SJSA1 (cell line): ENCODE measurements around the gene TMEM236. TPM values are rescaled to one million over a fixed set of nuclear protein-coding genes. Genes with fewer than 3 reads are reported as not detected.

Experiments
- DNase-seq, 2 experiments: peaks; one replicate each; pipeline ENCODE4 v3.0.0-alpha.2; 2015 to 2020; ENCODE audit warnings: low spot score in 2 of 2, low read depth in 1 of 2
- H3K27ac ChIP-seq: fragments of 250-450 bp; sonication (Bioruptor Pico); 2 replicates; pipeline ENCODE4 v1.5.1; 2020; ENCODE audit warnings: mild to moderate bottlenecking, moderate library complexity
- H3K27me3 ChIP-seq: fragments of 250-450 bp; sonication (Bioruptor Pico); replicated peaks from 2 replicates; pipeline ENCODE4 v1.5.1; 2020; ENCODE audit warnings: mild to moderate bottlenecking, moderate library complexity
- H3K36me3 ChIP-seq: fragments of 250-450 bp; sonication (Bioruptor Pico); 2 replicates; pipeline ENCODE4 v1.5.1; 2020; ENCODE audit warnings: mild to moderate bottlenecking
- H3K4me1 ChIP-seq: fragments of 250-450 bp; sonication (Bioruptor Pico); replicated peaks from 2 replicates; pipeline ENCODE4 v1.6.1; 2021; ENCODE audit warnings: mild to moderate bottlenecking
- H3K4me3 ChIP-seq: fragments of 250-450 bp; sonication (Bioruptor Pico); 2 replicates; pipeline ENCODE4 v1.5.1; 2020; ENCODE audit warnings: mild to moderate bottlenecking
- H3K9me3 ChIP-seq: fragments of 250-450 bp; sonication (Bioruptor Pico); replicated peaks from 2 replicates; pipeline ENCODE4 v1.5.1; 2020; ENCODE audit warnings: mild to moderate bottlenecking
- total RNA-seq: library from RNA; depleted of rRNA; stranded (reverse); fragments of >200 nt; shearing (Covaris generic); gene quantifications from 2 replicates; pipeline ENCODE4 v1.2.3, GENCODE V29; 2014

Gene TMEM236
- total RNA-seq, 1 experiment from 2014 or later: 0.08 TPM

DNA sequence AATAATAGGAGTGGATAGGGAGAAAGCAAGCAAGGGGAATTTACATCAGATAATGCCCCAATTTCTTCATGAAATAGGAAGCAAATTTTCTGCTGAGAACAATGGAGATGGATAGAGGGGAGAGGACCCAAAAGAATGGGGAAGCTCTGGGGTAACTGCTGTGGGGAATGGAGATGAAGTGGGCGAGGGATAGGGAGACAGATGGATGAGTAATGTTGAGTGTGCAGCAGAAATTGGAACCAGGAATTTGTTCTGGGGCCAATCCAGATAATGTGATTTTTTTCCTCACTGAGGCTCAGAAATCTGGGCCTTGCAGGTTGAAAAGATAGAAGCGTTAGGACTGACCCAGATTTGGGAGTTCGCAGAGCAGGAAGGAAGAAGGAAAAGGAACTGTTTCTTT, 32.7 kb downstream of the TMEM236 start:
- Histone ChIP-seq H3K27me3 (no peaks in the 10 kb centered on the region), H3K4me1 (peaks cover 57% of the 10 kb centered on the region), H3K36me3 (no peaks in the 10 kb centered on the region), H3K27ac (peak overlapping the region; percentile 50), H3K4me3 (no peak overlapping the region), H3K9me3 (no peaks in the 10 kb centered on the region)
- peak in 1 of 2 experiments; percentile 28 for DNase-seq

DNA sequence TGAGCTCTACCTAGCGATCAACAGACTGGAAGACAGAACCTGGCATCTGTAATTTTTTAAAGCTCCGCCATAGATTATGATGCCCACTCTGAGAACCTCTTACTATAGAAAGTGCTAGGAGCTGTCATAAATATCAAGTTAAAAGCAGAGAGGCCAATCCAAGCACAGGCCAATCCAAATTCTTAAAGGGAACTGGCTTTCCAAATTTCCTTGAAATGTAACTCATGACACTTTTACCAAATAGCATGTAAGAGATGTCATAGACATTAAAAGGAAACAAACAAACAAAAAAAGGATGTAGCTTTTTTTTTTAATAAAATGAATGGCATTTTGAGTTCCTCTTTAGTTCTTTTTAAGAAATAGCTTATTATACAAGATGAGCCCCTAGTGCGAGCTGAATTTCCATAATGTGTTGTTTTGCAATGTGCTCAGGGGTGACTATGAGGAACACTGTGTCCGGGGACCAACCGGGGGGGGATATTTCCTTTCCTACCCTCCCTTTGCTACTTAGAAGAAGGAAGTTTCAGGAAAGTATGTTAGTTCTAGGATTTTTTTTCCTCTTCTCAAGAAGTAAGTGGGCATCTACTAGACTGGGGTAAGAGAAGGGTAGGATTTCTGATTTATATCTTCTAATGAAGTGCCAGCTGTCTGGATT, 33.4 kb downstream of the TMEM236 start:
- Histone ChIP-seq H3K36me3 (no peaks in the 10 kb centered on the region), H3K27ac (peak overlapping the region; percentile 50), H3K4me3 (no peak overlapping the region), H3K4me1 (peaks cover 57% of the 10 kb centered on the region), H3K9me3 (no peaks in the 10 kb centered on the region), H3K27me3 (no peaks in the 10 kb centered on the region)
- no peak for DNase-seq

DNA sequence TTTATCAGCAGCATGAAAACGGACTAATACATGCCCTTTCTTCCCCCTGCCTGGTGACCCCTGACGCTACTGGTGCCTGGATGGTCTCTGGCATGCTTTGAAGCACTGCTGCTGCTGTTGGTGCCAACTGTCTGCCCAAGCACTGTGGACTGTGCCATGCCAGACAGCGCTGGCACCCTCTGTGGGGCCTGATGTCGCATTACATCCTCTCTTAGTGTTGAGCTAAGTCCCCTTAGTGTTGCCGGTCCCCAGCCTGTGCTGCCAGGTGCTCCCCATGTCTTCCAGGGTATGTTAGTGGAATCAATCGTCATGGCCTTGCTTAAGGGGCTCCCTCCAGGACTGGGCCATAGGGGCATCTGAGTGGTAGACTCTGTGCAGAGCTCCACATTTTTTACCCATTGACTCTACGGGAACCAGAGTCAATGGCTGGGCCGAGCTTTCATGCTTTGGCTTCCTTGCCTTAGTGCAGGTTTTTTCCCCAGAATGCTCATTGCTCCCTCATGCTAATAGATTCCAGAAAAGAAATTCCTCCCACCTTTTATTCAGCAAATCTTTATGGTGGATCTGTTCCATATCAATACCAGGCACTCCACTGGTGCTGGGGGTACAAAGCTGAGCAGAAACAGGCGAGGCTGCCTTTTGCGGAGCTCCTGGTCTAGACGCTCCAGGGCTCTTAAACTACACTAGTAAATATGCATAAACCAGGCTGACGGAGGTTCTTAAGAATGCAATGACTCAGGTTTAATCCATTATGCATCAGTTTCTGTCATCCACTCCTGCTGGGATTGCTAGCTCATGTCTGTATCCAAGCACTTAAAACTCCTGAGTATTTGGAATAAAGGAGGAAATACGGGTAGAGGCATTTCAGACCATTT, 35.3 kb downstream of the TMEM236 start:
- DNase-seq: peak; percentile 75 to 83
- no peak overlapping the region for H3K4me3 ChIP-seq
- H3K27ac ChIP-seq: peak overlapping the region; percentile 73
- no peaks in the 10 kb centered on the region for H3K9me3 ChIP-seq
- no peaks in the 10 kb centered on the region for H3K27me3 ChIP-seq
- no peaks in the 10 kb centered on the region for H3K36me3 ChIP-seq
- H3K4me1 ChIP-seq: peaks cover 58% of the 10 kb centered on the region

DNA sequence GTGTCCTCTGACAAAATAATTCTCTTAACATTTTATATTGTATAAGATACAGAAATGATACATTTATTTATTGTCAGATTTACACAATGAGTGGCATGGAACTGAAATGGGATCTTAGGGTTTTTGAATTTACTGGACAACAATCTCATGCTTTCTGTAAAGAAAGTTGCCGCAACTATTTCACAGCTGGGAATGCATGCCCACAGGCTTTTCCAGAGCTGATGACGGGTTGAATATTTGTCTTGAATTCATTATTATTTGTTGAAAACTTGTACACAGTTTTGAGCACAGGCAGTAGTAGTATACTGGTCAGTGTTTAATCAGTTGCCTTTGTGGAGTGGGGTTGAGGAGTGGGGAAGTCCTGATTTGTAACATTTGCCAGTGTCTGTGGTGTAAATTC, 36.6 kb downstream of the TMEM236 start:
- 0 out of 2 replicates have a peak overlapping the region, but pooled peaks have one; percentile 2 for H3K27ac ChIP-seq
- no peaks in the 10 kb centered on the region for H3K9me3 ChIP-seq
- H3K36me3 ChIP-seq: no peaks in the 10 kb centered on the region
- H3K4me1 ChIP-seq: peaks cover 54% of the 10 kb centered on the region
- no peaks in the 10 kb centered on the region for H3K27me3 ChIP-seq
- H3K4me3 ChIP-seq: no peak overlapping the region
- DNase-seq: no peak

DNA sequence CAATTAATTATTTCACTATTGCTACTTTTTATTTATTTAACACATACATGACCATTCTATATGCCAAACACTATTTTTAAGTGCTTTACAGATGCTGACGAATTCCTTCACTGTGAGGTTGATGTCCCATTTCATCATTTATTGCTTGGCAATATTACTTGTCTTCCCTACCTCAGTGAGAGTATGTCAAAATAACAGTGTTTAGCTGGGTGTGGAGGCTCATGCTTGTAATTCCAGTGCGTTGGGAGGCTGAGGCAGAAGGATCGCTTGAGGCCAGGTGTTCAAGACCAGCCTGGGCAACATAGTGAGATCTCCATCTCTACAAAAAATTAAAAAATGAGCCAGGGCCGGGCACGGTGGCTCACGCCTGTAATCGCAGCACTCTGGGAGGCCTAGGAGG, 37.4 kb downstream of the TMEM236 start:
- no peaks in the 10 kb centered on the region for H3K9me3 ChIP-seq
- no peak overlapping the region for H3K4me3 ChIP-seq
- H3K27ac ChIP-seq: no peak overlapping the region
- H3K36me3 ChIP-seq: no peaks in the 10 kb centered on the region
- DNase-seq: no peak
- H3K4me1 ChIP-seq: peaks cover 47% of the 10 kb centered on the region
- no peaks in the 10 kb centered on the region for H3K27me3 ChIP-seq

DNA sequence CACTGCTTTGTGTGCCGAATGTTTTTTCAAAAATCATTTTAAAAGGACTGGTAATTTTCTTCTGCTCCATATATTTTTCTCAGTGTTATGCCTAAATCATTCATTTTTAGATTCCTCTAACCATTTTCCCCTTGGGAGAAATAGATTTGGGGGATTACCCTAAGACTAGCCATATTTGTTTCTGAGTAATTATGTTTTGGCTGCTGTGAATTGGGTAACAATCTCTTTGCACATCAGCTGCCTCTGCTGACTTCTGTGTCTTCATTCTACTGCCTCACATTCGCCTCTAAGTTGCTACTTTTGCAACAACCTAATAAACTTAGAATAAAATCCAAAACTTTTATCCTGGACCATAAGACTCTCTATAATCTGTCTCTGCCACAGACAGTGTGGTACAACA, 38.6 kb downstream of the TMEM236 start:
- Histone ChIP-seq H3K4me3 (no peak overlapping the region), H3K9me3 (no peaks in the 10 kb centered on the region), H3K27me3 (no peaks in the 10 kb centered on the region), H3K36me3 (no peaks in the 10 kb centered on the region), H3K27ac (no peak overlapping the region), H3K4me1 (peaks cover 34% of the 10 kb centered on the region)
- no peak for DNase-seq

DNA sequence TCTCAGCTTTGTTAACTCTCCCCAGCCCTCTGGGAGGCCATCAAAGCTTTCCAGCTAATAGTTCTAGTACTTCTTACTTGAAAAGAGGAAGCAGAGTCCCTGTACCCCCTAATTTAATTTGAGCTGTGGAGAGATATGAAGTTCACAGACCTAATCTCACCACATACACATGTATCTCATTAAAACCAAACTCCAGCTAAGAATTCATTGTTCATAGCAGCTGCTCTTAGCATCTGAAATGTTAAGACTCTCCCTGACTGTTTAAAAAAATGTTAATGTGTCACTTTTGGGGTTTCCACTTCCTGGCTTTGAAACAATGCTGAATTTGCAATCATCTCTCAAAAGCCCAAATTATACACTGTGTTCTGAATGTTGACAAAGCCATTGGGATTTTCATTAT, 41.0 kb downstream of the TMEM236 start:
- Histone ChIP-seq H3K9me3 (no peaks in the 10 kb centered on the region), H3K36me3 (no peaks in the 10 kb centered on the region), H3K4me1 (peaks cover 16% of the 10 kb centered on the region), H3K27me3 (no peaks in the 10 kb centered on the region), H3K27ac (no peak overlapping the region), H3K4me3 (no peak overlapping the region)
- no peak for DNase-seq

DNA sequence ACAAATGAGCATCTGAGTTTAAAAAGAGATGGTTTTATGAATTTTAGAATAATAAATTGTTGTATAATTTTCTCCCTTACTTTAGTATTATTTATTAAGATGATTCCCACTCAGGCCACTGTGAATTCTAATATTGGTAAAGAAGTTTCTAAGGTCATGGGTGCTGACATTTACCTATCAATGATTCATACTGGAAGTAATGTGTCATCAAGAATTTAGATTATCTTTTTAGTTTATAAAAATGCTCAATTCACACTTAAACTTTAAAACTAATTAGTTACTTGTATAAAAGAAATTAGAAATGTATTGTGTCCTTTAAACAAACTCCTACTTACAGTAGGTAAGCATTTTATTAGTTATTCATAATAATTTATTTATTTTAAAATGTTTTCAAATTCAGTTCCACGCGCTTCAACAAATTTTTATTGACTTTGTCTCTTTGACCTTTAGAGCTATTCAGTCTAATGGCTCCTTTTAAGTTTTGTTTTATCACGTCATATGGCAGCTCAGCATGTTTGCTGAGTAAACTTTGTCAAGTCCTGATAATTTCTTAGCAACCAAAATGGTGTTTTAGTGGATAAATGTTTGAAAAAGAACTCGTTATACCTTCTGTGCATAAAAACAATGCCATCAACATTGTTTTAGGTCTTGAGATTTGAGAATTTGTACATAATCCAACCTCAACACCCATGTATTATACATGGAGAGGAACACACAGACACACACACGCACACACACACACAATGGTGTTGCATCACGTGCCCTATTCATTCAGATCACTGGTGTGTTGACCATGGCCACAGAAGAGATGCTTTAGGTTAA, 42.0 kb downstream of the TMEM236 start:
- DNase-seq: no peak

DNA sequence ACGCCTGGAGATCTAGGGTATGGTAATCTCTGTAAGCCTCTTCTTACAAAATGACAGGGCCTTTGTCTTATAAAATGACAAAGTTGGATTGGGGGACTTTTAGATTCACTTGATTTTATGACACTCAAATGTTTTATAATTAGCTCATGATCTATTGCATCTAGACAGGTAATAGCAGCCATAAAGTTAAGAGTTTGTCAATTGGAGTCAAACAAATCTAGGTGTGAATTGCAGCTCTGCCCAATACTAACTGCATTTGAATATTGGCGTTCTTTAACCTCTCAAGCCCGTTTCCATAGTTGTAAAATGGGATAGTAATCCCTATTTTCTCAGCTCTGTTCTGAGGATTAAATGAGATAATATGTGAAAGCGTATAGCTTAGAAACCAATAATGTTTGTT, 43.1 kb downstream of the TMEM236 start:
- no peaks in the 10 kb centered on the region for H3K27me3 ChIP-seq
- H3K36me3 ChIP-seq: no peaks in the 10 kb centered on the region
- H3K9me3 ChIP-seq: no peaks in the 10 kb centered on the region
- DNase-seq: no peak
- H3K4me1 ChIP-seq: peaks cover 12% of the 10 kb centered on the region
- no peak overlapping the region for H3K27ac ChIP-seq
- H3K4me3 ChIP-seq: no peak overlapping the region

More for the DNA sequence above, 42.0 kb downstream of the TMEM236 start:
- Histone ChIP-seq H3K36me3 (no peaks in the 10 kb centered on the region), H3K9me3 (no peaks in the 10 kb centered on the region), H3K4me3 (no peak overlapping the region), H3K27ac (no peak overlapping the region), H3K4me1 (peaks cover 12% of the 10 kb centered on the region), H3K27me3 (no peaks in the 10 kb centered on the region)

DNA sequence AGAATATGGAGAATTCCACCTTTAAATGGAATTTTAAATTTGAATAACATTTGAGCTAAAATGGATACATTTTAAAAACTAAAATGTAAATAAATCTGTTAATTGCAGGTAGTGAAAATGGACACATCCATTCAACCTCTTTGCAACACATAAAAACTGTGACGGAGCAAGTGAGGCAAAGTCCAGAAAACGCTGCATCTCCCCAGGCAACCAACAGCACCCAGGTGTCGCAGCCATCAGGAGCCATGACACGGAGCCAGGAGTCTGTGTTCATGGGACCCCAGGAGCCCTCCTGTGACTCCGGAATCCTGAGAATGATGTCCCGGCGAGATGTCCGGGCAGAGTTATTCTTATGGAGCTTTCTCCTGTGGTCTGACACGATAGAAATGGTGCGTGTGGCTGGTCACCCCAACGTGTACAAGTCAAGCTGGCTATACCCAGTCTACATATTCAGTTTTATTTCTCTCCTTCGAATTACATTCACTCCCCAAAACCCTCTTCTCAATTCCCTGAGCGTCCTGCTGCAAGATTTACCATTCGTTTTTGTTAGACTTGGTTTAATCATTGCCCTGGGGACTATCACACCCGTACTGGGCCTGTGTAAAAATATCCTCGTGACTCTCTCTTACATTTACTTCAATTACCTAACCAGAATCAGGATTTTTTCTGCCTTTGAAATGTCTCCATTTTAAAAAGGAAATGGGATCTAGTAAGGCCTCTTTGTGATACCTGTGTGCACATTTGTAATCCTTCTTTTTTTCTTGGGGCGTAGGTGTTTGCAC, 44.0 kb downstream of the TMEM236 start:
- no peaks in the 10 kb centered on the region for H3K9me3 ChIP-seq
- no peaks in the 10 kb centered on the region for H3K36me3 ChIP-seq
- H3K27ac ChIP-seq: no peak overlapping the region
- H3K27me3 ChIP-seq: no peaks in the 10 kb centered on the region
- H3K4me3 ChIP-seq: no peak overlapping the region
- DNase-seq: no peak
- H3K4me1 ChIP-seq: peaks cover 12% of the 10 kb centered on the region

DNA sequence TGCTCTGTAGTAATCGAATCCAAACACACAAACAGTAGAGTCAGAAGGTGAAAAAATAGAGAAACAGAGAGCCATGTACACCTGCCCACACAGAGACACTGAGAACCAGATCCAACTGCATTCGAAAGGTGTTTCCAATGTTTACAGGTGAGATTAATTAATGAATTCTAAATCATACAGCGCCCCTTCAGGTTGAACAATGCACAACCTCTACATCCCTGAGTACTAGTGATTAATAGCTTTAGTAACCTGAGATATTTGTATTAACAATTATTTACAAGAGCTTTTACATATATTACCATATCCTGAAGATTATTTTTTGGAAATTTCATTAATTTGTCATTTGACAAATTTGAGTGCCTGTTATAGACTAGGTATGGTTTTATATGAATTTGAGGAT, 49.5 kb downstream of the TMEM236 start:
- no peaks in the 10 kb centered on the region for H3K4me1 ChIP-seq
- no peak overlapping the region for H3K4me3 ChIP-seq
- H3K27ac ChIP-seq: no peak overlapping the region
- DNase-seq: no peak
- no peaks in the 10 kb centered on the region for H3K36me3 ChIP-seq
- no peaks in the 10 kb centered on the region for H3K9me3 ChIP-seq
- H3K27me3 ChIP-seq: no peaks in the 10 kb centered on the region

DNA sequence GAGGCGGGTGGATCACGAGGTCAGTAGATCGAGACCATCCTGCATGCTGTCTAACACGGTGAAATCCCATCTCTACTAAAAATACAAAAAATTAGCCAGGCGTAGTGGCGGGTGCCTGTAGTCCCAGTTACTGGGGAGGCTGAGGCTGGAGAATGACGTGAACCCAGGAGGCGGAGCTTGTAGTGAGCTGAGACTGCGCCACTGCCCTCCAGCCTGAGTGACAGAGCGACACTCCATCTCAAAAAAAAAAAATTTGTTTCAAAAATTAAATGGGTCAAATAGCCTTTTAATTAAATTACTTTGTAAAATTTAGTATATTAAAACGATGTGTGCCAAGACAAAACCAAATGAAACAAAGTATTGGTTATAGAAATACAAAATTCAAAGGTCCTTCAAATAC, 50.3 kb downstream of the TMEM236 start:
- H3K4me1 ChIP-seq: no peaks in the 10 kb centered on the region
- no peak overlapping the region for H3K4me3 ChIP-seq
- no peak overlapping the region for H3K27ac ChIP-seq

DNA sequence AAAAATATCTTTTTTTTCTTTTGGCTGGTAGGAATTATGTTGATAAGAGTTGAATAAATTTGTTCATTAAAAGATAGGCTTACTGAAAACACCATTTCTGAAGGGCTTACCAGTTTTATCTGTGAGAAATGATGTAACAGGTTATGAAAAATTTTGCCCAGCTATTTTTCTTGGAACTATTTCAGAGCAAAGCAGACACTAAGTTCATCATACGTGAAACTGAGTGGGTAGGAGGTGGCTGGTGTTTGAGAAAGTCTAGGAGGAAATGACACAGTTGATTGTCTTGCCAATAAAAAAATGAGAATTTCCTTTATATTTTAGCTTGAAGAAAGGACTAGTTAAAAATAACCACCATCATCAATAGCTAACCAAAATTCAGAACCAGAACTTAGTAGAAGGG, 51.0 kb downstream of the TMEM236 start:
- H3K4me3 ChIP-seq: no peak overlapping the region
- no peaks in the 10 kb centered on the region for H3K36me3 ChIP-seq
- no peak for DNase-seq
- H3K27me3 ChIP-seq: no peaks in the 10 kb centered on the region
- no peak overlapping the region for H3K27ac ChIP-seq
- no peaks in the 10 kb centered on the region for H3K4me1 ChIP-seq
- no peaks in the 10 kb centered on the region for H3K9me3 ChIP-seq

More for the DNA sequence above, 50.3 kb downstream of the TMEM236 start:
- Histone ChIP-seq H3K9me3 (no peaks in the 10 kb centered on the region), H3K36me3 (no peaks in the 10 kb centered on the region), H3K27me3 (no peaks in the 10 kb centered on the region)
- no peak for DNase-seq
